COR-L47 (cell line): ENCODE data around the gene JAK1.
A peak's percentile ranks its signal among the peaks of the same experiment; 100 is the strongest.
"Not testable (repeated sequence)": the region's sequence is repeated elsewhere in the genome, so short reads cannot be mapped to it uniquely, and the experiment has no call there.

Experiments
- DNase-seq: peaks from one replicate; lab custom pipeline; 2025; lab: John Stamatoyannopoulos, UW

Gene JAK1

DNA sequence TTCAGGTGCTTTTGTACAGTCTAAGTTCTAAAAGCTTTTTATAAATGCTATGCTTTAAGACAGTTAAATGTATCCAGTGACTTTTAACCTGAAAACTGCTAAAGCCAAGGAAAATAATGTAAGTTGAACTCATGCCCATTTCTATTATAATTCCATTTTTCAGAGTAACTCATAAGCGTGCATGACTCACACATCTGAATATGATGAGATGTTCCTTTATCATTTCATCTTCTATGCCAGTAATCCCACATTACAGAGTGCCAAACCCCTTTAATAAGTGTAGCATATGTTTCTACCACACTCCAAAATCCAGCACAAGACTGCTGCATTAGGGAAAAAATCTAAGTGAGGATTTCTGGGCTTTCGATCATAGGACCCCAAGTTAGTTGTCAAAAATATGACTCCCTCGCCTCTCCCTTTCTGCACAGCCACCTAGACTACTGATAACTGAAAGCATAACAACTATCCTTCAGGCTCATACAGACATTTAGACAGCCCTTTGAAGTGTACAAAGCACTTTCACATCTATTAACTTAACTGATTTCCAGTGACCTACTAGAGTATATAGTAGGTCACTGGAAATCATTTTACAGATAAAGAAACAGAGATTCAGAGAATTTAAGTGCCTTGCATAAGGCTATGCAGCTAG lies 45.3 kb downstream of the JAK1 start:
- no peak for DNase-seq

DNA sequence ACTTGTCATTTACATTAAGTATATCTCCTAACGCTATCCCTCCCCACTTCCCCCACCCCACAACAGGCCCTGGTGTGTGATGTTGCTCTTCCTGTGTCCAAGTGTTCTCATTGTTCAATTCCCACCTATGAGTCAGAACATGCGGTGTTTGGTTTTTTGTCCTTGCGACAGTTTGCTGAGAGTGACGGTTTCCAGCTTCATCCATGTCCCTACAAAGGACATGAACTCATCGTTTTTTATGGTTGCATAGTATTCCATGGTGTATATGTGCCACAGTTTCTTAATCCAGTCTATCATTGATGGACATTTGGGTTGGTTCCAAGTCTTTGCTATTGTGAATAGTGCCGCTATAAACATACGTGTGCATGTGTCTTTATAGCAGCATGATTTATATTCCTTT lies 47.2 kb downstream of the JAK1 start:
- not testable (repeated sequence) for DNase-seq

DNA sequence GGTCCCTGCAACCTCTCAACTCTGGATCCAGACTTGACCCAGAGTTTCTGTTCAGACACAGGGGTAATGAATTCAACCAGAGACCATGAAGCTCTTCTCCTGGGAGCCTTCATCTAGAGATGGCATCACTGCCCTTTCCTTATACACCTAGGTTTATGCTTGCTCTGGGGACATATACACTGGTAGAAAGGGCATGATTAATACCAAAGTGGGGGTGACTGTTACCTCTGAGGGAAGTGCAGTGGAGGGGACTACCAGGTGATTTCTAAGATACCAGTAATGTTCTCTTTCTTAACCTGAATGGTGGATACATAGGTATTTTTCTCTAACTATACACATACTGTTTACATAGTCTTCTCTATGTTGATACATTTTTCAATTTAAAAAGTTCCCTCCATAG lies 48.4 kb downstream of the JAK1 start:
- no peak for DNase-seq

DNA sequence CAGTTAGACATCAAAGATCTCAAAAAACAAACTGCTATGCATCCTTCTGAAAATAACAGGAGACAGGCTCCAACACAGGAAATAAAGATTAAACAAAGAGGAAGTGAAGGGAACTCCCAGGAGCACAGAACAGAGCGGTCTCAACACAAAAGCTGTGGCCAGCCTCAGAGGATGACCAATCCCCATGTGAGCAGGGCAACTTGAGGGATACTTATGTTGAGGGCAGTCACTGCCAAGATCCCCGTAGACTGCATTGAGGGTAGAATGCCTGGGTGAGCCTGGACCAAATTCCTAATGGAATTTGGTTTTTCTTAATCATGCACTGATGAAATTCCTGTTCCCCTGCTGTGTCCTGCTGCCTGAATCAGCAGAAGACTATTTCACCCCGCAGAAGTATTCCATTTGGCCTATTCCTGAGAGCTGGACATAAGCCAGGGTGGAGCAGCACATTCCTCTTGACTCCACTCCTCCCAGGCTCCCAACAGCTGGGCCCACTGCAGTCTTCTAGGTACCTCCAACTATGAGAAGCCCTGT lies 49.0 kb downstream of the JAK1 start:
- no peak for DNase-seq

GRCh38 chr1:64915381-64916274 lies 50.7 kb downstream of the JAK1 start:
- no peak for DNase-seq

GRCh38 chr1:64913361-64914015 lies 52.9 kb downstream of the JAK1 start:
- DNase-seq = no peak

GRCh38 chr1:64912191-64912590 lies 54.2 kb downstream of the JAK1 start:
- DNase-seq = no peak

DNA sequence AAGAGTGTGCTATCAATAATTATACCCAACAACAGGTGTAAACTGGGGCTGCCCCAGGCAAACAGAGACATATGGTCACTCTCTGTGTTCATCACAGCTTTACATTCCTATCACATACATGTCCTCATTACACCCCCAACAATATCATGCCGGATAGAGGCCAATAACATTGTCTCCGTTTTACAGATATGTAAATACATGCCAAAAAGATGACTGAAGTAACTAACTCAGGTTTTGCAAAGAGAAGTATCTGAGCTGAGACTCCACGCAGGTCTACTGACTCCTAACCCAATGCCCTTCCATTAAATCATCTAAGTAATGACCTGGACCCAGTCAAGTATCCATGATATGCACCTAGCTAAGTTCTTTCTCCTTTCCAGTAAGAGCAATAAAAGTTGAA lies 55.0 kb downstream of the JAK1 start:
- DNase-seq = no peak

DNA sequence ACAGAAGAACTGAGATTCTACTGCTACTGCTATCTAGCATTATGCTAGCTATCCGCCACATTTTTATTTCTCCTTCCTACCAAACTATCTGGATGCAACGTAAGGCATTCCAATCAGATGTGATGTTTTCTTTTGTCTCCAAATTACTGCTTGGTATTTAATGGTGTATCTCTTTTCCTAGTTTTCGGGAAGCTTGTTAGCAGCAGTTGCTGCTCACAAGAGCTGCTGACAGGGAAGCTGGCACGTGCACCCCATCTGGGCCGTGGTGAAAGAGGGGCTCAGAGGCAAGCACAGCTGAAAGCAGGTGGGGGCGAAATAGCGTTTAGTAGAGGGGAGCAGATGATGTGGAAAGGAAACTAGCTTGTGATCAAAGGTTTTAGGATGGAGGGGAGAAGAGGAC lies 57.3 kb downstream of the JAK1 start:
- no peak for DNase-seq

GRCh38 chr1:64908575-64908974 lies 57.8 kb downstream of the JAK1 start:
- DNase-seq = no peak

GRCh38 chr1:64906447-64906846 lies 59.9 kb downstream of the JAK1 start:
- DNase-seq = no peak

GRCh38 chr1:64903593-64903992 lies 62.8 kb downstream of the JAK1 start:
- no peak for DNase-seq

- DNase-seq = no peak
Observed at GRCh38 chr1:64901663-64902062, 64.7 kb downstream of the JAK1 start.

GRCh38 chr1:64900916-64901315 lies 65.4 kb downstream of the JAK1 start:
- no peak for DNase-seq

GRCh38 chr1:64898107-64898861 lies 68.1 kb downstream of the JAK1 start:
- peak; percentile 19 for DNase-seq

DNA sequence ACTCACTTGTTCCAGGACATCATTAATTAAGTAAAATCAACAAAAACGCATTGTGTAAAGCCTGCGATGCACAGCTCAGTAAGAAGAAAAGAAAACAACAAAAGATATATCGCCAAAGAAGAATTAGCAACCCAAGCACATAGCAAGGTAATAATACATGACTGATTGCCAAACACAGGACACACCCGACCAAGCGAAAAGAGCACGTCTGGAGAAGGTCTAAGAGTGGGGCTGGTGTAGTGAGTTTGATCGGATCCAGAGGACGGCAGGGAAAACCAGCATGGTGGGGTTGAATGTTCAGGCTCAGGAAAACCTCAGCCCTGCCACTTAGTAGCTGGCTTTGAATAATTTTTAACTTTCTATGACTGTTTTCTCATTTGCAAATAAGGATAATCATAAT lies 69.8 kb downstream of the JAK1 start:
- no peak for DNase-seq

DNA sequence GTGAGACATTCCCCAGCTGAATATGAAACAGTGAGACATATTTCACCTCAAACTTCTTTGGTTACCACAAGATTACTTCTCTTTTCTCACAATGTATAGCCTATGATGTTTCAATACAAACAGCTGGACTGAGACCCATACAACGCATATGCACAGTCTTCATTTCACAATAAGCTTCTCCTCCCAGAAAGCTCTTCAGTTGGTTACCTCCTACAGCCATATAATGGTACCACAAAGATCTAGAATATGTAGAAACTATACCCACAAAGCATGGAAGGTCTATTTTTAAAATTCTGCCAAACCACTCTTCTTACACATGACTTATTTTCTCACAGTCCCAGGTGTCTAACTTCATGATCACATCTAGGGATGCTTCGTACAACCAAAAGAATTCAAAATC lies 70.8 kb downstream of the JAK1 start:
- DNase-seq = no peak

- DNase-seq = no peak
Observed at GRCh38 chr1:64894438-64895196, 71.7 kb downstream of the JAK1 start.

GRCh38 chr1:64893921-64894320 lies 72.4 kb downstream of the JAK1 start:
- DNase-seq = no peak

GRCh38 chr1:64892576-64893573 lies 73.5 kb downstream of the JAK1 start:
- no peak for DNase-seq
